RWPE1 (cell line): ENCODE data around the gene MAG.

ENCODE experiments used
- CTCF ChIA-PET: fragments of 350-600 bp; sonication (Branson Sonifier 250); formaldehyde crosslinking; extraction: SDS; loops from one replicate; lab custom pipeline; 2021; lab: Yijun Ruan, JAX
- POLR2A ChIA-PET: fragments of 400-600 bp; formaldehyde crosslinking; extraction: SDS; loops from one replicate; lab custom pipeline; 2020; ENCODE audit warnings: antibody characterized with exemption; ENCODE audit not compliant: low non-redundant PET; lab: Yijun Ruan, JAX
- DNase-seq: peaks from one replicate; pipeline ENCODE4 v3.0.0; 2012; ENCODE audit warnings: low spot score
- H3K27ac ChIP-seq: fragments of 450-650 bp; 2 replicates; pipeline ENCODE4 v1.5.1; 2017
- TF ChIP-seq, protein P1 (sequence below): fragments of 450-650 bp; conservative IDR thresholded peaks from 2 replicates; pipeline ENCODE4 v1.5.1; 2017; ENCODE audit warnings: low read depth, mild to moderate bottlenecking

Gene MAG

GRCh38 chr19:35360880-35361420 is 69.0 kb downstream of the MAG start:
- TF ChIP-seq, protein P1, sequence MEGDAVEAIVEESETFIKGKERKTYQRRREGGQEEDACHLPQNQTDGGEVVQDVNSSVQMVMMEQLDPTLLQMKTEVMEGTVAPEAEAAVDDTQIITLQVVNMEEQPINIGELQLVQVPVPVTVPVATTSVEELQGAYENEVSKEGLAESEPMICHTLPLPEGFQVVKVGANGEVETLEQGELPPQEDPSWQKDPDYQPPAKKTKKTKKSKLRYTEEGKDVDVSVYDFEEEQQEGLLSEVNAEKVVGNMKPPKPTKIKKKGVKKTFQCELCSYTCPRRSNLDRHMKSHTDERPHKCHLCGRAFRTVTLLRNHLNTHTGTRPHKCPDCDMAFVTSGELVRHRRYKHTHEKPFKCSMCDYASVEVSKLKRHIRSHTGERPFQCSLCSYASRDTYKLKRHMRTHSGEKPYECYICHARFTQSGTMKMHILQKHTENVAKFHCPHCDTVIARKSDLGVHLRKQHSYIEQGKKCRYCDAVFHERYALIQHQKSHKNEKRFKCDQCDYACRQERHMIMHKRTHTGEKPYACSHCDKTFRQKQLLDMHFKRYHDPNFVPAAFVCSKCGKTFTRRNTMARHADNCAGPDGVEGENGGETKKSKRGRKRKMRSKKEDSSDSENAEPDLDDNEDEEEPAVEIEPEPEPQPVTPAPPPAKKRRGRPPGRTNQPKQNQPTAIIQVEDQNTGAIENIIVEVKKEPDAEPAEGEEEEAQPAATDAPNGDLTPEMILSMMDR, result no peak
- H3K27ac ChIP-seq, result no peak overlapping the region
- DNase-seq, result no peak
- CTCF ChIA-PET, result interaction anchor here (1.8 kb wide), 1 partner anchor 8 kb away, joined by 7 read pairs; no protein-coding TSS in a partner anchor
- POLR2A ChIA-PET, result interaction anchor here (0.6 kb wide), 1 partner anchor 181 kb away, joined by 3 read pairs; no protein-coding TSS in a partner anchor

- TF ChIP-seq, protein P1, result no peak
- POLR2A ChIA-PET, result no interaction called here
- CTCF ChIA-PET, result interaction anchor here (1.8 kb wide), 1 partner anchor 9 kb away, joined by 7 read pairs; no protein-coding TSS in a partner anchor
- H3K27ac ChIP-seq, result no peak overlapping the region
- no peak for DNase-seq
Observed at GRCh38 chr19:35362261-35363000, 70.5 kb downstream of the MAG start.

DNA sequence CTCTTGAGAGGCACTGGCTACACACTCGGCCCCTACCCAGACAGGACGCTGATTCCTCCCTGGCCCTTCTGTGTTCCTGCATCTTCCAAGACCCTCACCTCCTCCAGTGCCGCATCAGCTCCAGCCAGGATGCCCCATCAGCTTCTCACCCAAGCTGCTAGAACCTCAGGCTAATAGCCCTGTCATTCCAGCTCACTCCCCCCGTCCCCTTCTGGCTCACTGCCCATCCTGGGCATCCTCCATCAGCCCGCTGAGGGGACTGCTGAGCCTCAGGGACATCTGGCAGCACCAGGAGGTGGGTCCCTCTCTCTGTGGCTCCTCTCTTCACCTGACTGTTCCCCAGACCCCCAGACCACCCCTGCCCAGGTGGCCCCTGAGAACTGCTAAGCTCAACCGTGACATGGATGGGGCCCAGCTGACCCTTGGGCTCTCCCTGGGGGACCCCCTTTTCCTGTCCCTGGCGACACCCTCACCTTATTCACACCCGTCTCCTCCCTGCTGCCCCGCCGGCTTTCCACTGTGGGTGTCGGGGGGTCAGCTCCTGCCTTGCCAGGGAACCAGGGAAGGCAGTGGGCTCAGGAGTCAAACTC is 71.1 kb downstream of the MAG start:
- POLR2A ChIA-PET, result no interaction called here
- TF ChIP-seq, protein P1, result no peak
- DNase-seq, result no peak
- no peak overlapping the region for H3K27ac ChIP-seq
- CTCF ChIA-PET, result no interaction called here
